SK-N-SH treated with all-trans-retinoic acid at 6 μM for 48 hours (cell line): Measurements from ENCODE around the gene RASAL2.

Experiments used
- ARNTL ChIP-seq: fragments of 450-650 bp; formaldehyde crosslinking; IDR thresholded peaks from 2 replicates; pipeline ENCODE4 v1.5.0; 2020; ENCODE audit warnings: low read depth, mild to moderate bottlenecking, moderate library complexity, borderline replicate concordance
- CREB5 ChIP-seq: fragments of 250-450 bp; sonication (Bioruptor Pico); IDR thresholded peaks from 2 replicates; pipeline ENCODE4 v1.5.1; 2020; ENCODE audit warnings: low read depth, mild to moderate bottlenecking, moderate library complexity
- CSDC2 ChIP-seq: fragments of 250-450 bp; sonication (Bioruptor Pico); IDR thresholded peaks from 2 replicates; pipeline ENCODE4 v1.5.0; 2020; ENCODE audit warnings: mild to moderate bottlenecking, moderate library complexity
- GLIS3 ChIP-seq: fragments of 250-450 bp; sonication (Bioruptor Pico); IDR thresholded peaks from 2 replicates; pipeline ENCODE4 v1.5.0; 2020; ENCODE audit warnings: mild to moderate bottlenecking, moderate library complexity
- ISL1 ChIP-seq: fragments of 250-450 bp; sonication (Bioruptor Pico); IDR thresholded peaks from 2 replicates; pipeline ENCODE4 v2.1.2; 2022; ENCODE audit warnings: mild to moderate bottlenecking, moderate library complexity
- PATZ1 ChIP-seq: fragments of 250-450 bp; sonication (Bioruptor Pico); IDR thresholded peaks from 2 replicates; pipeline ENCODE4 v1.8.0; 2020; ENCODE audit warnings: mild to moderate bottlenecking, moderate library complexity, borderline replicate concordance
- RARB ChIP-seq: fragments of 250-450 bp; sonication (Bioruptor Pico); IDR thresholded peaks from 2 replicates; pipeline ENCODE4 v1.8.0; 2021; ENCODE audit warnings: mild to moderate bottlenecking, moderate library complexity
- TOX ChIP-seq: fragments of 250-450 bp; sonication (Bioruptor Pico); IDR thresholded peaks from 2 replicates; pipeline ENCODE4 v1.8.0; 2021; ENCODE audit warnings: mild to moderate bottlenecking, moderate library complexity, borderline replicate concordance
- ZC3H10 ChIP-seq: fragments of 250-450 bp; sonication (Bioruptor Pico); IDR thresholded peaks from 2 replicates; pipeline ENCODE4 v1.5.1; 2021; ENCODE audit warnings: mild to moderate bottlenecking, moderate library complexity
- ZFP3 ChIP-seq: fragments of 250-450 bp; sonication (Bioruptor Pico); IDR thresholded peaks from 2 replicates; pipeline ENCODE4 v1.5.0; 2020; ENCODE audit warnings: mild to moderate bottlenecking, moderate library complexity
- ZNF565 ChIP-seq: fragments of 450-650 bp; formaldehyde crosslinking; conservative IDR thresholded peaks from 2 replicates; pipeline ENCODE4 v1.5.0; 2020; ENCODE audit warnings: low read depth, mild to moderate bottlenecking, moderate library complexity
- ZNF70 ChIP-seq: fragments of 450-650 bp; formaldehyde crosslinking; IDR thresholded peaks from 2 replicates; pipeline ENCODE4 v1.5.0; 2020; ENCODE audit warnings: mild to moderate bottlenecking, moderate library complexity
- ZNF8 ChIP-seq: fragments of 450-650 bp; formaldehyde crosslinking; IDR thresholded peaks from 2 replicates; pipeline ENCODE4 v1.5.0; 2020; ENCODE audit warnings: mild to moderate bottlenecking, moderate library complexity

DNA sequence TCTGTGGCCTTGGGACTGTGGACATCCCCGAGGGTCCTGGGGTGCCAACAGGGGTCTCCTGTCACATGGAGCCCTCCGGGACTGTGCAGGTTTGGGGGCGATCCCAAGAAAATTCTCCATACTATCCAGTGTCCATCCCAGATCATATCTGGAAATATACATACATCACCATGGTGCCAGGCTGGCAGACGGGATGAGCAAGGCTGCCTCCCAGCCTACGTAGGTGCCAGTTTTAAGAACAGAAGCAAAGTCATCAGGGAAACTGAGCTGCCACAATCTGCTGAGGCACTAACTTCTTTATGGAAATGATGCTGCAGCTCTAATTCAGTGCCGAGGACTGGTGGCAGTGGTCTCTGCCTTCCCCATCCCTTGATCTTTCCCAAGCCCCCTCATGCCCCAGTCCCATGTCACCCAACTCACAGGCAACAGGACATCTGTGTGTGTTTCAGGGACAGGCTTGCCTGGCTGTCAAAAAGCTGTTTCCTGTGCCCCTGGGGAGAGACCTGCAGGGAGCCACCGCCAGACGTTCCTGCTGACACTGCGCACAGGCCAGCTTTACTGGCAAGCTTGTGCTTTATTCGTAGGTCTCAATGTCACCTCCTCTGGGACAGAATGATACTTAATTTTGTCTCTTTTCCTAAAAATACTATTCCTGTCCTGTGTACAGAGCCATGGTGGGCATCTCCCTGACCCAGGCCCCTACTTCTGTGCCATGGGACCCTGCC is 434.5 kb downstream of the RASAL2 start:
- TF ChIP-seq ZFP3 (CRISPR knock-in tag) (no peak), PATZ1 (CRISPR knock-in tag) (no peak), ZNF70 (no peak), ARNTL (CRISPR knock-in tag) (no peak), ZC3H10 (CRISPR knock-in tag) (no peak), ZNF565 (no peak), CSDC2 (no peak), RARB (no peak), ZNF8 (no peak), CREB5 (no peak), TOX (no peak), ISL1 (CRISPR knock-in tag) (no peak), GLIS3 (no peak)
